HepG2 (cell line): ENCODE results near the gene MYL6. TPM values are rescaled to one million over a fixed set of nuclear protein-coding genes. Genes with fewer than 3 reads are reported as not detected.
A peak's percentile ranks its signal among the peaks of the same experiment; 100 is the strongest.

Source experiments
- CCDC6 ChIP-seq: sonication (generic); formaldehyde crosslinking; IDR thresholded peaks from 2 replicates; pipeline ENCODE4 v1.8.1; 2022; ENCODE audit warnings: mild to moderate bottlenecking, missing genetic modification reagents, moderate library complexity
- DNMT3B ChIP-seq: conservative IDR thresholded peaks from 2 replicates; pipeline ENCODE4 v1.6.1; 2016; ENCODE audit warnings: missing biosample characterization, control low read depth
- E2F1 ChIP-seq: sonication (generic); formaldehyde crosslinking; IDR thresholded peaks from 2 replicates; pipeline ENCODE4 v1.5.0; 2020; ENCODE audit warnings: missing genetic modification reagents
- FOXA3 ChIP-seq: IDR thresholded peaks from 2 replicates; pipeline ENCODE4 v1.6.1; 2016; ENCODE audit warnings: missing genetic modification reagents, missing compliant biosample characterization
- HOMEZ ChIP-seq: IDR thresholded peaks from 2 replicates; pipeline ENCODE4 v1.6.1; 2016; ENCODE audit warnings: low read depth
- MAFG ChIP-seq: sonication (generic); formaldehyde crosslinking; IDR thresholded peaks from 2 replicates; pipeline ENCODE4 v1.5.1; 2020; ENCODE audit warnings: mild to moderate bottlenecking, missing genetic modification reagents
- MTF2 ChIP-seq: sonication (generic); formaldehyde crosslinking; IDR thresholded peaks from 2 replicates; pipeline ENCODE4 v1.5.0; 2020; ENCODE audit warnings: missing genetic modification reagents, borderline replicate concordance
- MYC ChIP-seq: sonication (generic); formaldehyde crosslinking; IDR thresholded peaks from 2 replicates; pipeline ENCODE4 v1.9.0; 2021; ENCODE audit warnings: missing genetic modification reagents, borderline replicate concordance
- NFAT5 ChIP-seq: sonication (generic); formaldehyde crosslinking; IDR thresholded peaks from 2 replicates; pipeline ENCODE4 v1.4.0; 2020; ENCODE audit warnings: missing genetic modification reagents
- PHF8 ChIP-seq: sonication (generic); formaldehyde crosslinking; IDR thresholded peaks from 2 replicates; pipeline ENCODE4 v1.5.0; 2020; ENCODE audit warnings: missing genetic modification reagents
- SAP130 ChIP-seq: IDR thresholded peaks from 2 replicates; pipeline ENCODE4 v1.6.1; 2016; ENCODE audit warnings: low read depth
- SCMH1 ChIP-seq: sonication (generic); formaldehyde crosslinking; IDR thresholded peaks from 2 replicates; pipeline ENCODE4 v1.9.0; 2021; ENCODE audit warnings: missing genetic modification reagents, mild to moderate bottlenecking, borderline replicate concordance
- SRY ChIP-seq: sonication (generic); formaldehyde crosslinking; IDR thresholded peaks from 2 replicates; pipeline ENCODE4 v1.8.0; 2022; ENCODE audit warnings: mild to moderate bottlenecking, missing genetic modification reagents
- TFDP2 ChIP-seq: sonication (generic); formaldehyde crosslinking; IDR thresholded peaks from 2 replicates; pipeline ENCODE4 v1.4.0; 2020; ENCODE audit warnings: missing genetic modification reagents
- ZBTB37 ChIP-seq: sonication (generic); formaldehyde crosslinking; IDR thresholded peaks from 2 replicates; pipeline ENCODE4 v1.4.0; 2020; ENCODE audit warnings: mild to moderate bottlenecking, missing genetic modification reagents
- ZNF12 ChIP-seq: sonication (generic); formaldehyde crosslinking; IDR thresholded peaks from 2 replicates; pipeline ENCODE4 v1.5.0; 2020; ENCODE audit warnings: missing genetic modification reagents
- ZNF616 ChIP-seq: sonication (generic); formaldehyde crosslinking; IDR thresholded peaks from 2 replicates; pipeline ENCODE4 v1.5.0; 2020; ENCODE audit warnings: low read depth, mild to moderate bottlenecking, missing genetic modification reagents
- ZNF788 ChIP-seq: sonication (generic); formaldehyde crosslinking; IDR thresholded peaks from 2 replicates; pipeline ENCODE4 v1.5.0; 2020; ENCODE audit warnings: mild to moderate bottlenecking, missing genetic modification reagents, borderline replicate concordance
- polyA plus RNA-seq, 8 experiments: library from polyadenylated mRNA; depleted of rRNA in 3 of 8; stranded (reverse) in 7 of 8; unstranded in 1 of 8; fragments of >200 nt; fragmentation: Illumina TruSeq in 4 of 8; extraction: Trizol in 4 of 8; gene quantifications; 2 replicates each; pipeline versions ENCODE4 v1.2.1 to v1.2.3, GENCODE V29; 2011 to 2016; ENCODE audit warnings: low read depth in 4 of 8, missing spikeins in 1 of 8, mixed read lengths in 1 of 8; ENCODE audit not compliant: insufficient read depth in 1 of 8
- total RNA-seq, 5 experiments: library from RNA; depleted of rRNA; stranded (reverse); fragments of >200 nt; fragmentation: Illumina TruSeq; extraction: Trizol; gene quantifications; 2 replicates each; pipeline ENCODE4 v1.2.3, GENCODE V29; 2016; ENCODE audit warnings: low read depth in 1 of 5

MYL6 gene
- total and polyA plus RNA-seq, 2 of the 13 experiments (the other 11 are each of a cell fraction or from before 2014, with no cell fraction given), result 1,127 to 1,192 TPM

GRCh38 chr12:56116267-56117081 lies 41.7 kb upstream of the MYL6 start, which contains the start of gene RPL41 (continued):
- peak; percentile 79 for TF ChIP-seq TFDP2 (CRISPR knock-in tag)
- TF ChIP-seq MYC, result peak; percentile 95
- TF ChIP-seq SRY (CRISPR knock-in tag), result 0 out of 2 replicates have a peak, but pooled peaks have one; percentile 59
- peak; percentile 62; the same call in 1 of the 2 replicates for TF ChIP-seq E2F1
- 0 out of 2 replicates have a peak, but pooled peaks have one; percentile 26 for TF ChIP-seq MTF2 (CRISPR knock-in tag)
- TF ChIP-seq PHF8 (CRISPR knock-in tag), result peak; percentile 63; the same call in 1 of the 2 replicates
- peak; percentile 89 for TF ChIP-seq SAP130 (CRISPR knock-in tag)
- TF ChIP-seq MAFG (CRISPR knock-in tag), result no peak
- TF ChIP-seq DNMT3B (CRISPR knock-in tag), result peak; percentile 82; the same call in 1 of the 2 replicates
- no peak for TF ChIP-seq ZBTB37 (CRISPR knock-in tag)
- no peak for TF ChIP-seq SCMH1 (CRISPR knock-in tag)
- peak; percentile 16; the same call in 1 of the 2 replicates for TF ChIP-seq ZNF12 (CRISPR knock-in tag)
- 0 out of 2 replicates have a peak, but pooled peaks have one; percentile 36 for TF ChIP-seq ZNF616
- TF ChIP-seq ZNF788, result peak; percentile 42; the same call in 1 of the 2 replicates
- TF ChIP-seq CCDC6 (CRISPR knock-in tag), result no peak
- peak; percentile 45 for TF ChIP-seq FOXA3
- TF ChIP-seq HOMEZ (CRISPR knock-in tag), result peak; percentile 52
- 0 out of 2 replicates have a peak, but pooled peaks have one; percentile 68 for TF ChIP-seq NFAT5 (CRISPR knock-in tag)
